Measurements from ENCODE around the gene CYP51A1.
"Not testable (repeated sequence)": the region's sequence is repeated elsewhere in the genome, so short reads cannot be mapped to it uniquely, and the experiment has no call there.

Gene CYP51A1

DNA sequence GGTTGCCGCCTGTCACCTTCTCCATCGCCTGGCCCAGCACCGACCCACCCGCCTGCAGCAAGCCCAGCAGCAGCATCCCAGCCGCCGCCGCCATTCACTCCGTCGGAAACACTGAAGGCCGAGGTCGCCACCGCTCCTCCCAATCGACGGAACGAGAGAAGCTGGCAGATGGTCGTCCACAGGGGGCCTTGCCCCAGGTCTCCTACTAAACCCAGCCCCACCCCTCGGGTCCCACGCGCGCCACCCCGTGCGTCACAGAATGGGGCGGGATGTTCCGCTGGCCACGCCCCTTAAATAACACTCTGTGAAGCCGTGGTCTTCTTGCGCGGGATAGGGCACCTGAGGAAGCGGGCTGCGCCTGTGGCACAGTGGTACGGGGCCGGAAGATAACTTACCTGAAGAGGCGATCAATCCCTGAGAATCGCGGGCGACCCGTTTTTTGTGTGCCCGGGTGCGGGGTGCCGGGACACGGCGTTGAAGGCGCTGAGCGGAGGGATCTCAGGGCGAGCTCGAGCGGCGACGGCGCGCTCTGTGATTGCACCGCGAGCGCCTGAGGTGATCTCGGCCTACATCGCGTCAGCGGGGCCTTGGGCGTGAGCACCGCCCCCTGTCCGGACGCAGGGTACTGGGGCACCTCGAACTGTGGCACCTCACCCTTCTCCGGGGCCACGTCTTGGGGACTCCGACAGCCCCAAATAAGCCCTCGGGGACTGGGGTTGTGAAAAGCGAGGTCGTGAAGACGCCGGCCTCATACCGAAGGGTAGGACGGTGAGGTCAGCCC lies at the start of gene CYP51A1:
Gene CYP51A1 (minus strand): TSS at position 207 of the 781 bp plus-strand sequence. CDS start 113 bp downstream, at position 94.
- peaks cover 3% of the 10 kb centered on the region for H3K27me3 Mint-ChIP-seq (ENCODE audit: low read depth)
- peaks cover 21% of the 10 kb centered on the region for H3K36me3 Mint-ChIP-seq (ENCODE audit: low read depth)
- peaks cover 38% of the 10 kb centered on the region for H3K4me1 Mint-ChIP-seq (ENCODE audit: low read depth)
- H3K4me3 Mint-ChIP-seq: peak within 1 kb of the TSS; percentile 98
- H3K9me3 Mint-ChIP-seq: no peaks in the 10 kb centered on the region
- H3K27ac Mint-ChIP-seq: peak within 1 kb of the TSS; percentile 100

DNA sequence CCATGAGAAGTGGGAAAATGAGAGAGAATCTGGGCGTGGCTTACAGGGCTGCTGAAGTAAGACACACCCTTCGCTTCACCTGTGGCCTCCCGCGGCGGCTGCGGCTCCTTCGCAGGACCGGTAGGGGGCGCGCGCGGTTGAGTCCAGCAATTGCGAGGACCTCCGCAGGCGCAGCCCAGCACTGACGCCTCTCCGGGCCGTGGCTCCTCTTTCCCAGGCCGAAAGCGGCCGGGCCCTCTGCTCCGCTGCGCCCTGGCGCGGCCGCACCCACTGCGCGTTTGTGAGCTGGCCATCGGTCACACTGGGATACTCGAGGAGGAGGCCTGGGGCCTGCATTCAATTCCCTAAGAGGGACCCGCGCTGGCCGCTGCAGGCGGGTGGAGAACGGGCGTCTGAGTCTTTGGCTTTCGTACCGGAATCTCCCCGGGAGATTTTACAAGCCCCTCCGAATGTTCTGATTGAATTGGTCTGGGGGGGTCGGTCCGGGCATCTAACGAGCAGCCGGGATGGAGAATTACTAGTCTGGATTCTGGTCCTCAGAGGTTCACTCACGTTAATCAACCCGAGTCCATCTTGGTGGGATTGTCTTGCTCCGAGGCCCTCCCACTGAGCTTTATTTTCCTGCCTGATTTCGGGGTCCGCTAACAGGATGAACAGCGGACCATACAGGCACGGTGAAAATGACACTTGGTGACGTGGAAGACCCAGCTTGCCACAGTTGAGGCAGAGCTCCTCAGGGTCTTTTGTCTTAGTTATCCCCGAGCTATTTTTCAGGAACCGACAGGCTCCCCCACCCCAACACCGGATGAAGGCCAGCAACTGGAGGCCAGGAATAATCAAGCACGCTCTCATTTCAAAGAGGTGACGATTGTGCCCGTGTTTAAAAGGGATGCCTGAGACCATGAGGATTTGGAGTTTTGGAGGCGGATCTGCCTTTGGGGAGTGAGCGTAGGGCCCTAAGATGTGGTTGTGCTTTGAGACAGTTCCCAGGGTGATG lies 44.9 kb upstream of the CYP51A1 start, which contains the start of gene LRRD1:
Gene LRRD1 (minus strand): TSS at position 215 of the 997 bp plus-strand sequence. CDS start 13,940 bp downstream, outside the sequence.
- H3K36me3 Mint-ChIP-seq (ENCODE audit: low read depth): no peaks in the 10 kb centered on the region

DNA sequence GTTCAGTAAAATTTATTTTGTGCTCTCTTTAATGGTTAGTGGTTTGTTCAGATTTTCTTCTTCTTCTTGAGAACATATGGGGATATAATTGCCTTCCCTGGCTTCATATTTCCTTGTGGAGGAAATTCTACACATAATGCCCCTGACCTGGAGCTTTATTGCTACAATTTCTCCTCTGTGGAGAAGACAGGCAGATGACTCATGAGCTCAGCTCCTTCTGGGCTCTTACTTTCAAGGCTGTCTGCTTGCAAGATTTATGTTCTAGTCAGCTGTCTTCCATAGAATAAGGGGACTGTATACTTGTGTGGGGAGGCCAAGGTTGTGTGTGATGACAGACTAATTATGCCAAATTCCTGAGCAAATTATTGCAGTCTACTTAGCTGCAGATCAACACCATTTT lies 43.1 kb upstream of the CYP51A1 start:
- H3K4me1 Mint-ChIP-seq (ENCODE audit: low read depth): peaks cover 10% of the 10 kb centered on the region
- no peak overlapping the region for H3K4me3 Mint-ChIP-seq
- peaks cover 29% of the 10 kb centered on the region for H3K27me3 Mint-ChIP-seq (ENCODE audit: low read depth)
- no peaks in the 10 kb centered on the region for H3K36me3 Mint-ChIP-seq (ENCODE audit: low read depth)
- no peak overlapping the region for H3K27ac Mint-ChIP-seq
- no peaks in the 10 kb centered on the region for H3K9me3 Mint-ChIP-seq

More for the DNA sequence above, 44.9 kb upstream of the CYP51A1 start, which contains the start of gene LRRD1:
- no peak within 1 kb of the TSS for H3K27ac Mint-ChIP-seq
- H3K4me3 Mint-ChIP-seq: peak within 1 kb of the TSS; percentile 54
- peaks cover 20% of the 10 kb centered on the region for H3K27me3 Mint-ChIP-seq (ENCODE audit: low read depth)
- peaks cover 10% of the 10 kb centered on the region for H3K4me1 Mint-ChIP-seq (ENCODE audit: low read depth)
- H3K9me3 Mint-ChIP-seq: no peaks in the 10 kb centered on the region

DNA sequence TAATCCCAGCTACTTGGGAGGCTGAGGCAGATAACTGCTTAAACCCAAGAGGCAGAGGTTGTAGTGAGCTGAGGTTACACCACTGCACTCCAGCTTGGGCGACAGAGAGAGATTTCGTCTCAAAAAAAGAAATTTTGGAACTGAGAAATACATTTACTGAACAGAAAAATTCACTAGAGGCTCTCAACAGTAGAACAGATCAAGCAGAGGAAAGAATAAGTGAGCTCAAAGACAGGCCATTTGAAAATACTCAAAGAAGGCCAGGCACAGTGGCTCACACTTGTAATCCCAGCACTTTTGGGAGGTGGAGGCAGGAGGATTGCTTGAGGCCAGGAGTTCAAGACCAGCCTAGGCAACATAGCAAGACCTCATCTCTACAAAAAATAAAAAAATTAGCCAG lies 35.3 kb upstream of the CYP51A1 start:
- H3K9me3 Mint-ChIP-seq; H3K4me1 Mint-ChIP-seq (ENCODE audit: low read depth); H3K27ac Mint-ChIP-seq; H3K4me3 Mint-ChIP-seq; H3K36me3 Mint-ChIP-seq (ENCODE audit: low read depth): not testable (repeated sequence)
- peaks cover 31% of the 10 kb centered on the region for H3K27me3 Mint-ChIP-seq (ENCODE audit: low read depth)

DNA sequence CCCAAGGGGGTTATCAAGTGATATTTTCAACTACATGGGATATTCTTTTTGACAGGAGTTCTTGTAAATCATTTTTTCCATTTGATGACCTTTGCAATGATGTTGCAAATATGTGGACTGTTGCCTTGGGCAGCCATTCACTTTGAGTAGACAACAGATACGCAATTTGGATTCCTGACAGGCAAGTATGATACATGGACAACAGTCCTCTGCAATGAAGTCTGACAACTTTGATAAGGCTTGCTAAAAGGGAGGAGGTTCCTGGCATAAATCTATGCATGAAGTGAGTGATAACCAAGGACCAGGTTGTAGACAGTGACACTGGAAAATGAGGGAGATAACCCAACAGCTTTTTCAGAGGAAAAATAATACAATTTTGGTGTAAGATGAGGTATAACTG lies 27.0 kb upstream of the CYP51A1 start:
- H3K36me3 Mint-ChIP-seq (ENCODE audit: low read depth): no peaks in the 10 kb centered on the region
- peaks cover 4% of the 10 kb centered on the region for H3K4me1 Mint-ChIP-seq (ENCODE audit: low read depth)
- H3K9me3 Mint-ChIP-seq: no peaks in the 10 kb centered on the region
- H3K27ac Mint-ChIP-seq: no peak overlapping the region
- peaks cover 16% of the 10 kb centered on the region for H3K27me3 Mint-ChIP-seq (ENCODE audit: low read depth)
- no peak overlapping the region for H3K4me3 Mint-ChIP-seq

DNA sequence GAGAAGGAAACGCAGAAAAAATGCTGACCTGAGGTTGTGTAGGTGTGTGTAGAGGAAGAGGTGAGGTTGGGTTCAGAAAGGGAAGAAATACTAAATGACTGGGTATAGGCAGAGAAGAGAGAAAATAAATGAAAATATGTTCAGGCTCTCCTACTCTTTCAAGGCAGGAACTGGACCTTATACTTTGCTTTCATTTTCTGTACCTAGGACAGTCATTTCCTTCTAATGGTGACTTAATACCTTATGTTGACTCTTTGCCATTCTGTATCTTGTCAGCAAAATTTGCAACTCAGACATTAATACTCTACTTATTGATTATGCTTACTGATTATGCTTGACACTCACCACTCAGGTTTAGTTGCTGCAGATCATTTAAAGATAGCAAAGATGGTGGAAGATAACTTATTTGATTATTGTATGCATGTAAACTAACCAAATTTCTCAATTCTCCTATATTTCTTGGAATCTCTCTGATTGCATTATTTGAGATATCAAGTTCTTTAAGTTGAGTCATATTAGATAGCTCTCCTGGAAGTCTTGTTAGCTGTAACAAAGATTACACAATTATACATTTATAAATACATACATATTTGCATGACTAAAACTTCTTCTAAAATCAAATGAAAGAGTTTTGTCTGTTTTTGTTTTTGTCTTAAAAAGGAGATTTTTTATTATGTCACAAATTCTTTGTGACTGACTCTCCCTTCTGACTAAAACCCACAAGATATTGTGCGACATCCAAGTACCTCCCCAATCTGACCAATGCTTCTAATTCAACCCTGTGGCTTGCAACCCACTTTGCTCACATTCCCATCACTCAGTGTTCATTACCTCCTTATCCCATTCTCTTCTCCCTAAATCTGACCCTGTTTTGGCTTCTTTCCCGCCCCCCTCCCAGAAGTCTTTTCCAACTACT lies 24.6 kb upstream of the CYP51A1 start:
- no peaks in the 10 kb centered on the region for H3K36me3 Mint-ChIP-seq (ENCODE audit: low read depth)
- peaks cover 21% of the 10 kb centered on the region for H3K27me3 Mint-ChIP-seq (ENCODE audit: low read depth)
- peaks cover 4% of the 10 kb centered on the region for H3K4me1 Mint-ChIP-seq (ENCODE audit: low read depth)
- no peaks in the 10 kb centered on the region for H3K9me3 Mint-ChIP-seq
- no peak overlapping the region for H3K27ac Mint-ChIP-seq
- no peak overlapping the region for H3K4me3 Mint-ChIP-seq

DNA sequence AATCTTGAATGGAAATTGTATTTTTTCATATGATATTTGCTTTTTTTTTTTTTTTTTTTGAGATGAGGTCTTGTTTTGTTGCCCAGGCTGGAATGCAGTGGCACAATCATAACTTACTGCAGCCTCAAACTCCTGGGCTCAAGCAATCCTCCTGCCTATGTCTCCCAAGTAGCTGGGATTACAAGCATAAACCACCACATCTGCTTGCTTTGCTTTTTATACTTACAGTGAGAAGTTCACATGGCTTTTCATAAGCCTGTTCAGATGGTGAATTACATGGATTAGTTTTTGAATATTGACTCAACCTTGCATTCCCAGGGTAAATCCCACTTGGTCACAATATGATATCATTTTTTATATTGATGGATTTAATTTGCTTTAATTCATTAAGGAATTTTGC lies 22.7 kb upstream of the CYP51A1 start:
- Mint-ChIP-seq H3K36me3 (ENCODE audit: low read depth) (no peaks in the 10 kb centered on the region), H3K4me3 (no peak overlapping the region), H3K27me3 (ENCODE audit: low read depth) (peaks cover 15% of the 10 kb centered on the region), H3K27ac (no peak overlapping the region), H3K9me3 (no peaks in the 10 kb centered on the region), H3K4me1 (ENCODE audit: low read depth) (peaks cover 4% of the 10 kb centered on the region)

DNA sequence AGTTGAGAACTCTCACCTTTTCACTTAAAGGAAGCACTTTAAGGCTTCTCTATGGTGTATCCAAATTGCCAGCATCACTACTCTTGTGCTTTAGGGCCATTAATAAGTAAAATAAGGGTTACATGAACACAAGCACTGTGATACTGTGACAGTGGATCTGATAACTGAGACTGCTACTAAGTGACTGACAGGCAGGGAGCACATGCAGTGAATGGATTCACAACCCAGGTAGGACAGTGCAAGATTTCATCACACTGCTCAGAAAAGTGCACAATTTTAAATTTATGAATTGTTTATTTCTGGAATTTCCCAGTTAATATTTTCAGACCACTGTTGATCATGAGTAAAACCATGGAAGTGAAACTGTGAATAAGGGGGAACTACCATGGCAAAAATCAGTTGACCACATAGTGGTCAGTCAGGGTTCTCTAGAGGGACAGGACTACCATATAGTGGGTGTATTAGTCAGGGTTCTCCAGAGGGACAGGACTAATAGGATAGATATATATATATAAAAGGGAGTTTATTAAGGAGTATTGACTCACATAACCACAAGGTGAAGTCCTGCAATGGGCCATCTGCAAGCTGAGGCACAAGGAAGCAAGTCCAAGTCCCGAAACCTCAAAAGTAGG lies 20.9 kb upstream of the CYP51A1 start:
- Mint-ChIP-seq H3K36me3 (ENCODE audit: low read depth) (no peaks in the 10 kb centered on the region), H3K27me3 (ENCODE audit: low read depth) (peaks cover 14% of the 10 kb centered on the region), H3K4me1 (ENCODE audit: low read depth) (peaks cover 4% of the 10 kb centered on the region), H3K27ac (no peak overlapping the region), H3K4me3 (no peak overlapping the region), H3K9me3 (no peaks in the 10 kb centered on the region)

DNA sequence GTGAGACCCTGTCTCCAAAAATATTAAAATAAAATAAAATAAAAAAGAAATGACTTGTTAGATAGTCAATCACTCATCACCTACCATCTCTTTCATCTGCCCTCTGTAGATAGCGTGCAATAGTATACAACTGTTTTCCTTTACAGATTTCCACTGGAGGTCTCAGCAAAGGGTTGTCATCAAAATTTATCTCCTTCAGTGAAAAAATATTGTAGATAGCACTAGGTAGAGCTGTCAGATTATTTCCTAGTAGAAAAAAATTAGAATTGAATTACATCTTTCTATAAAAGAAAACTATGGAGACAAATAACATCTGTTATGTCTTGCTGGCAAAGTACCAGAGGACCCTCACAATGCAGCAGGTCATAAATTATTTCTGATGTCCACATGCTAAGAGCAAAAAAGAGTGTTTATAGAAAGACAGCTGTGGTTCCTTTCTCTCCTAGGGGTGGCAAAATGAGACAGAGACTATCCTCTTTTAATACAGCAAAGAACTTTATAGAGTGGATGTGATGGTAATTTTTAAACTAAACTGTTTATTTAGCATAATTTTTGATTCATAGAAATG lies 16.3 kb upstream of the CYP51A1 start:
- Mint-ChIP-seq H3K9me3 (no peaks in the 10 kb centered on the region), H3K27me3 (ENCODE audit: low read depth) (peaks cover 10% of the 10 kb centered on the region), H3K4me3 (no peak overlapping the region), H3K4me1 (ENCODE audit: low read depth) (no peaks in the 10 kb centered on the region), H3K27ac (no peak overlapping the region), H3K36me3 (ENCODE audit: low read depth) (no peaks in the 10 kb centered on the region)

DNA sequence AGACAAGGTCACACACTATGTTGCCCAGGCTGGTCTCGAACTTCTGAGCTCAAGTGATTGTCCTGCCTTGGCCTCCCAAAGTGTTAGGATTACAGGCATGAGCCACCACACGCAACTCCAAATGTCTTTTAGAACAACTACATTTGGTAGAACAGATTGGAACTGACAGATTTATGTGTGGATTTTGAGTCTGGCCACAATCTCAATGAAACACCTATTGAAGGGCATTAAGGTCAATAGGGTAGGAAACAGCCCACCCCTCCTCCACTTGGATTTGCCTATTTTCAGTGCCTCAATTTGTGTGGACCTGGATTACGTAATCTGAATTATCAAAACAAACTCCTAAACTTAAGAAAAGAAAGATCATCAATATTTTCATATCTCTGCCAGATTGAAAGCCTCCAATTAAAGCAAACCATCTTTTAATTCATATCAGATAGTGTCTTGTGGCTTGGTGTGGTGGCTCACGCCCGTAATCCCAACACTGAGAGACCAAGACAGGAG lies 15.5 kb upstream of the CYP51A1 start:
- no peaks in the 10 kb centered on the region for H3K9me3 Mint-ChIP-seq
- no peak overlapping the region for H3K4me3 Mint-ChIP-seq
- H3K4me1 Mint-ChIP-seq (ENCODE audit: low read depth): no peaks in the 10 kb centered on the region
- H3K27ac Mint-ChIP-seq: no peak overlapping the region
- no peaks in the 10 kb centered on the region for H3K36me3 Mint-ChIP-seq (ENCODE audit: low read depth)
- H3K27me3 Mint-ChIP-seq (ENCODE audit: low read depth): peaks cover 7% of the 10 kb centered on the region

DNA sequence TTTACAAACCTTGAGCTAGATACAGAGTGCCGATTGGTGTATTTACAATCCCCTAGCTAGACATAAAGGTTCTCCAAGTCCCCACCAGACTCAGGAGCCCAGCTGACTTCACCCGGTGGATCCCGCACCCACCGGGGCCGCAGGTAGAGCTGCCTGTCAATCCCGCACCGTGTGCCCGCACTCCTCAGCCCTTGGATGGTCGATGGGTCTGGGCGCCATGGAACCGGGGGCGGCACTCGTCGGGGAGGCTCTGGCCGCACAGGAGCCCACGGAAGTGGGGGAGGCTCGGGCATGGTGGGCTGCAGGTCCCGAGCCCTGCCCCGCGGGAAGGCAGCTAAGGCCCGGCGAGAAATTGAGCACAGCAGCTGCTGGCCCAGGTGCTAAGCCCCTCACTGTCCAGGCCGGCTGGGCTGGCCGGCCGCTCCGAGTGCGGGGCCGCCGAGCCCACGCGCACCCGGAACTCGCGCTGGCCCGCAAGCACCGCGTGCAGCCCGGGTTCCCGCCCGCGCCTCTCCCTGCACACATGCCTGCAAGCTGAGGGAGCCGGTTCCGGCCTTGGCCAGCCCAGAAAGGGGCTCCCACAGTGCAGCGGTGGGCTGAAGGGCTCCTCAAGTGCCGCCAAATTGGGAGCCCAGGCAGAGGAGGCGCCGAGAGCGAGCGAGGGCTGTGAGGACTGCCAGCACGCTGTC lies 9.1 kb upstream of the CYP51A1 start:
- H3K4me3 Mint-ChIP-seq; H3K27me3 Mint-ChIP-seq (ENCODE audit: low read depth); H3K9me3 Mint-ChIP-seq; H3K4me1 Mint-ChIP-seq (ENCODE audit: low read depth); H3K27ac Mint-ChIP-seq; H3K36me3 Mint-ChIP-seq (ENCODE audit: low read depth): not testable (repeated sequence)

DNA sequence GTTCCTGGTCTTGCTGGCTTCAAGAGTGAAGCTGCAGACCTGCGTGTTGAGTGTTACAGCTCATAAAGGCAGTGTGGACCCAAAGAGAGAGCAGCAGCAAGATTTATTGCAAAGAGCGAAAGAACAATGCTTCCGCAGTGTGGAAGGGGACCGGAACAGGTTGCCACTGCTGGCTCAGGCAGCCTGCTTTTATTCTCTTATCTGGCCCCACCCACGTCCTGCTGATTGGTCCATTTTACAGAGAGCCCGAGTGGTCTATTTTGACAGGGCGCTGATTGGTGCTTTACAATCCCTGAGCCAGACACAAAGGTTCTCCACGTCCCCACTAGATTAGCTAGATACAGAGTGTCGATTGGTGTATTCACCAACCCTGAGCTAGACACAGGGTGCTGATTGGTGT lies 8.5 kb upstream of the CYP51A1 start:
- not testable (repeated sequence) for H3K27me3 Mint-ChIP-seq (ENCODE audit: low read depth); H3K36me3 Mint-ChIP-seq (ENCODE audit: low read depth); H3K4me1 Mint-ChIP-seq (ENCODE audit: low read depth); H3K9me3 Mint-ChIP-seq; H3K27ac Mint-ChIP-seq; H3K4me3 Mint-ChIP-seq

DNA sequence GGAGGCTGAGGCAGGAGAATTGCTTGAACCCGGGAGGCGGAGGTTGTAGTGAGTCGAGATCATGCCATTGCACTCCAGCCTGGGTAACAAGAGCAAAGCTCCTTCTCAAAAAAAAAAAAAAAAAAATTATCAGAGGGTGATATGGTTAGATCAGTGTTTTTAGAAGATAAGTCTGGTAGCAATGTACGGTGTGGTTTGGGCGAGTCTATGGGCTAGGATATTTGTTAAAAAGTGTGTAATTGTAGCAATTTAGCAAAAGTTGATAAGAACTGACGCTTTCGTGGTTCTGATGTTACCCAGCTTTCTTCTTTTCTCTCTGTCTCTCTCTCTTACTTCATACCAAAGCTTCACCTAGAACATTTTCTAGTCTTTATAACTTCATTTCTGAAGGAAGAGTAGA lies 6.9 kb upstream of the CYP51A1 start:
- H3K4me1 Mint-ChIP-seq (ENCODE audit: low read depth): no peaks in the 10 kb centered on the region
- H3K27me3 Mint-ChIP-seq (ENCODE audit: low read depth): peaks cover 4% of the 10 kb centered on the region
- no peaks in the 10 kb centered on the region for H3K36me3 Mint-ChIP-seq (ENCODE audit: low read depth)
- peaks cover 4% of the 10 kb centered on the region for H3K9me3 Mint-ChIP-seq
- H3K4me3 Mint-ChIP-seq: no peak overlapping the region
- H3K27ac Mint-ChIP-seq: no peak overlapping the region
